MM.1S (cell line): ENCODE results near the gene NUP35.
A peak's percentile ranks its signal among the peaks of the same experiment; 100 is the strongest.

Experiments
- DNase-seq: peaks from one replicate; pipeline ENCODE4 v3.0.0-alpha.2; 2015
- H2AFZ ChIP-seq: fragments of 300-600 bp; sonication (generic); 2 replicates; pipeline ENCODE4 v1.6.0; 2016; ENCODE audit warnings: antibody characterized with exemption, low read length
- H3F3A ChIP-seq: fragments of 300-600 bp; sonication (generic); 2 replicates; pipeline ENCODE4 v1.6.1; 2016; ENCODE audit warnings: mild to moderate bottlenecking, antibody characterized with exemption, low read length, moderate library complexity, mixed read lengths; ENCODE audit not compliant: insufficient read depth
- H3K27ac ChIP-seq: fragments of 300-600 bp; sonication (generic); 2 replicates; pipeline ENCODE4 v1.5.1; 2016; ENCODE audit warnings: mild to moderate bottlenecking, low read length
- H3K27me3 ChIP-seq: fragments of 300-600 bp; sonication (generic); replicated peaks from 2 replicates; pipeline ENCODE4 v1.6.0; 2016; ENCODE audit warnings: low read length; ENCODE audit not compliant: insufficient read depth
- H3K36me3 ChIP-seq: fragments of 300-600 bp; sonication (generic); replicated peaks from 2 replicates; pipeline ENCODE4 v1.6.1; 2016; ENCODE audit warnings: mild to moderate bottlenecking, low read length, mixed read lengths; ENCODE audit not compliant: insufficient read depth
- H3K4me1 ChIP-seq: fragments of 300-600 bp; sonication (generic); 2 replicates; pipeline ENCODE4 v1.6.1; 2016; ENCODE audit warnings: low read length, mixed read lengths
- H3K4me2 ChIP-seq: fragments of 300-600 bp; sonication (generic); 2 replicates; pipeline ENCODE4 v1.6.0; 2016; ENCODE audit warnings: low read depth, low read length
- H3K4me3 ChIP-seq: fragments of 300-600 bp; sonication (generic); 2 replicates; pipeline ENCODE4 v1.5.1; 2016; ENCODE audit warnings: low read length, mixed read lengths
- H3K79me2 ChIP-seq: fragments of 300-600 bp; sonication (generic); 2 replicates; pipeline ENCODE4 v1.6.1; 2016; ENCODE audit warnings: mixed run types, low read length, mixed read lengths
- H3K9ac ChIP-seq: fragments of 300-600 bp; sonication (generic); 2 replicates; pipeline ENCODE4 v1.6.1; 2016; ENCODE audit warnings: low read length, mixed read lengths
- H3K9me2 ChIP-seq: fragments of 300-600 bp; sonication (generic); replicated peaks from 2 replicates; pipeline ENCODE4 v1.6.1; 2016; ENCODE audit warnings: mild to moderate bottlenecking, low read length, mixed read lengths; ENCODE audit not compliant: insufficient read depth
- H3K9me3 ChIP-seq: fragments of 300-600 bp; sonication (generic); replicated peaks from 2 replicates; pipeline ENCODE4 v1.6.1; 2016; ENCODE audit warnings: mild to moderate bottlenecking, low read length, mixed read lengths; ENCODE audit not compliant: insufficient read depth
- H4K20me1 ChIP-seq: fragments of 300-600 bp; sonication (generic); 2 replicates; pipeline ENCODE4 v1.6.1; 2016; ENCODE audit warnings: mild to moderate bottlenecking, low read length, moderate library complexity, mixed read lengths; ENCODE audit not compliant: insufficient read depth
- EZH2 ChIP-seq: fragments of 300-600 bp; sonication (generic); optimal IDR thresholded peaks from 2 replicates; pipeline ENCODE3; 2017; ENCODE audit warnings: low read depth, mild to moderate bottlenecking, antibody characterized with exemption, low read length, mixed read lengths
- EZH2phosphoT487 ChIP-seq: fragments of 300-600 bp; sonication (generic); IDR thresholded peaks from 2 replicates; pipeline ENCODE4 v1.6.1; 2018; ENCODE audit warnings: antibody characterized with exemption, low read length
- TF ChIP-seq, protein P1 (sequence below): fragments of 300-600 bp; sonication (generic); IDR thresholded peaks from 2 replicates; pipeline ENCODE4 v1.5.1; 2016; ENCODE audit warnings: antibody characterized with exemption, low read length, mixed read lengths

Gene NUP35

DNA sequence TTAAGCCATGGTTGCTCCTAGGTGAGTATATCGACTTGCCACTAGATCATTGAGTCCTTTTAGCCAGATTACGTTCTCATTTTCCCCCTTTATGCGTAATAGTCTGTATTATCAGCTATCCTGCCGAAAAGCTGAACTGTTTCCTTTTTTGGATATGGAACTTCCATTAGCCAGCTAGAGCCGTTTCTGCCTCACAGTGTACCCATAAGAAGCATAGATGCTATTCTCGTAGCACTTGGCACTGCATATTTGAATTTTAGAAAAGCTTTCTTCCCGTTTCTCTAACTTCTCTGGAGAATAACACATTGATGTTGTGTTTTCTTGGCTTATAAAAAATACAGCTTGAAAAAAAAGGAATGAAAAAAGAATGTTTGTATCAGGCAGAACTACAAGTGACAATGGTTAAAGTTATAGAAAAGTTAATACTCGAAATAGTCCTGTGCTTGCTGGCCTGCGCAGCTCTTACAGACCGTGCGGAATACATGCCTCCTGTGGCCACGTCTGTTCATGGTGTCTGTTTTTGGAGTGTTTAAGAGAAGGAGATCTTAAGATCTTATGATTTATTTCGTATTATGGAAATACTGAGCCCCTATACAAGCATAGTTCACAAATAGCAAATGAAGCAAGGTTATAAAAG lies 45.0 kb upstream of the NUP35 start:
- Histone ChIP-seq H3K79me2 (no peaks in the 10 kb centered on the region), H3F3A (no peaks in the 10 kb centered on the region), H3K36me3 (no peaks in the 10 kb centered on the region), H3K9ac (peak overlapping the region; percentile 36; the same call in 1 of the 2 replicates), H4K20me1 (no peaks in the 10 kb centered on the region), H3K4me1 (peaks cover 4% of the 10 kb centered on the region; the same call in 1 of the 2 replicates), H3K9me3 (no peaks in the 10 kb centered on the region), H3K4me2 (peak overlapping the region; percentile 87), H3K27me3 (no peaks in the 10 kb centered on the region), H2AFZ (peak overlapping the region; percentile 88), H3K4me3 (peak overlapping the region; percentile 70), H3K27ac (peak overlapping the region; percentile 9; the same call in 1 of the 2 replicates), H3K9me2 (no peaks in the 10 kb centered on the region)
- DNase-seq: no peak
- no peak for TF ChIP-seq EZH2phosphoT487
- TF ChIP-seq, protein P1, sequence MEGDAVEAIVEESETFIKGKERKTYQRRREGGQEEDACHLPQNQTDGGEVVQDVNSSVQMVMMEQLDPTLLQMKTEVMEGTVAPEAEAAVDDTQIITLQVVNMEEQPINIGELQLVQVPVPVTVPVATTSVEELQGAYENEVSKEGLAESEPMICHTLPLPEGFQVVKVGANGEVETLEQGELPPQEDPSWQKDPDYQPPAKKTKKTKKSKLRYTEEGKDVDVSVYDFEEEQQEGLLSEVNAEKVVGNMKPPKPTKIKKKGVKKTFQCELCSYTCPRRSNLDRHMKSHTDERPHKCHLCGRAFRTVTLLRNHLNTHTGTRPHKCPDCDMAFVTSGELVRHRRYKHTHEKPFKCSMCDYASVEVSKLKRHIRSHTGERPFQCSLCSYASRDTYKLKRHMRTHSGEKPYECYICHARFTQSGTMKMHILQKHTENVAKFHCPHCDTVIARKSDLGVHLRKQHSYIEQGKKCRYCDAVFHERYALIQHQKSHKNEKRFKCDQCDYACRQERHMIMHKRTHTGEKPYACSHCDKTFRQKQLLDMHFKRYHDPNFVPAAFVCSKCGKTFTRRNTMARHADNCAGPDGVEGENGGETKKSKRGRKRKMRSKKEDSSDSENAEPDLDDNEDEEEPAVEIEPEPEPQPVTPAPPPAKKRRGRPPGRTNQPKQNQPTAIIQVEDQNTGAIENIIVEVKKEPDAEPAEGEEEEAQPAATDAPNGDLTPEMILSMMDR: no peak
- TF ChIP-seq EZH2: no peak

GRCh38 chr2:183081911-183082310 lies 42.3 kb upstream of the NUP35 start:
- no peak overlapping the region for H3K9ac ChIP-seq
- H3K27ac ChIP-seq: no peak overlapping the region
- H4K20me1 ChIP-seq: no peaks in the 10 kb centered on the region
- H3K4me2 ChIP-seq: no peak overlapping the region
- H3K36me3 ChIP-seq: no peaks in the 10 kb centered on the region
- no peak overlapping the region for H3K4me3 ChIP-seq
- H3K79me2 ChIP-seq: no peaks in the 10 kb centered on the region
- TF ChIP-seq, protein P1: no peak
- TF ChIP-seq EZH2 (no peak), EZH2phosphoT487 (no peak)
- H2AFZ ChIP-seq: no peak overlapping the region
- H3K9me2 ChIP-seq: no peaks in the 10 kb centered on the region
- H3K27me3 ChIP-seq: no peaks in the 10 kb centered on the region
- no peak for DNase-seq
- H3F3A ChIP-seq: no peaks in the 10 kb centered on the region
- peaks cover 4% of the 10 kb centered on the region; the same call in 1 of the 2 replicates for H3K4me1 ChIP-seq
- no peaks in the 10 kb centered on the region for H3K9me3 ChIP-seq

GRCh38 chr2:183088061-183088460 lies 36.2 kb upstream of the NUP35 start:
- Histone ChIP-seq H3K4me1 (no peaks in the 10 kb centered on the region), H3K36me3 (no peaks in the 10 kb centered on the region), H3K79me2 (no peaks in the 10 kb centered on the region), H3K27ac (no peak overlapping the region), H3K9me3 (no peaks in the 10 kb centered on the region), H4K20me1 (no peaks in the 10 kb centered on the region), H3K27me3 (no peaks in the 10 kb centered on the region), H3F3A (no peaks in the 10 kb centered on the region), H3K9ac (no peak overlapping the region), H3K4me2 (no peak overlapping the region), H3K9me2 (no peaks in the 10 kb centered on the region), H3K4me3 (no peak overlapping the region), H2AFZ (no peak overlapping the region)
- no peak for TF ChIP-seq EZH2phosphoT487
- TF ChIP-seq, protein P1: no peak
- TF ChIP-seq EZH2: no peak
- no peak for DNase-seq
